Progenitor cell of endocrine pancreas (in vitro differentiated cells): ENCODE results near the gene ZNF484. TPM values are rescaled to one million over a fixed set of nuclear protein-coding genes. Genes with fewer than 3 reads are reported as not detected.
"Not testable (repeated sequence)": the region's sequence is repeated elsewhere in the genome, so short reads cannot be mapped to it uniquely, and the experiment has no call there.

Source experiments
- DNase-seq: peaks from one replicate; pipeline ENCODE4 v3.0.0; 2021; ENCODE audit warnings: low spot score; ENCODE audit not compliant: unreplicated experiment
- H3K27ac Mint-ChIP-seq: 2 replicates; pipeline ENCODE4 v1.8.0; 2021; ENCODE audit warnings: mild to moderate bottlenecking, moderate library complexity, mixed read lengths
- H3K27me3 Mint-ChIP-seq: 2 replicates; pipeline ENCODE4 v1.8.0; 2021; ENCODE audit warnings: mixed read lengths
- H3K36me3 Mint-ChIP-seq: 2 replicates; pipeline ENCODE4 v1.8.0; 2022; ENCODE audit warnings: mixed read lengths; ENCODE audit not compliant: insufficient read depth
- H3K4me1 Mint-ChIP-seq: 2 replicates; pipeline ENCODE4 v1.8.0; 2021; ENCODE audit warnings: low read depth, mixed read lengths
- H3K4me3 Mint-ChIP-seq: 2 replicates; pipeline ENCODE4 v1.8.0; 2021; ENCODE audit warnings: low read depth, mild to moderate bottlenecking, moderate library complexity, mixed read lengths
- H3K9me3 Mint-ChIP-seq: 2 replicates; pipeline ENCODE4 v1.8.0; 2021; ENCODE audit warnings: low read depth, mixed read lengths
- long read RNA-seq: library from polyadenylated mRNA; unstranded; transcript quantifications from one replicate; pipeline ENCODE4 v2.0.0, GENCODE V29; 2020
- total RNA-seq: library from RNA; stranded (reverse); gene quantifications from 2 replicates; pipeline ENCODE4 v1.2.1, GENCODE V29; 2021
- TF ChIP-seq, protein P1 (sequence below): fragments of 200-600 bp; sonication (generic); IDR thresholded peaks from one replicate; pipeline ENCODE4 v1.5.0; 2021; ENCODE audit warnings: antibody characterized with exemption, mild to moderate bottlenecking; ENCODE audit not compliant: unreplicated experiment

Gene ZNF484
- 11.1 and 12.0 TPM in 2 replicates for total RNA-seq
- long read RNA-seq, transcript ZNF484-201 (4 exons, 2,836 nt) = major isoform, 5 of 17 reads
- long read RNA-seq, partial matches to known transcripts = 1 of 17 reads
- long read RNA-seq, other reads (novel, unspliced or antisense) = 7 of 17 reads

DNA sequence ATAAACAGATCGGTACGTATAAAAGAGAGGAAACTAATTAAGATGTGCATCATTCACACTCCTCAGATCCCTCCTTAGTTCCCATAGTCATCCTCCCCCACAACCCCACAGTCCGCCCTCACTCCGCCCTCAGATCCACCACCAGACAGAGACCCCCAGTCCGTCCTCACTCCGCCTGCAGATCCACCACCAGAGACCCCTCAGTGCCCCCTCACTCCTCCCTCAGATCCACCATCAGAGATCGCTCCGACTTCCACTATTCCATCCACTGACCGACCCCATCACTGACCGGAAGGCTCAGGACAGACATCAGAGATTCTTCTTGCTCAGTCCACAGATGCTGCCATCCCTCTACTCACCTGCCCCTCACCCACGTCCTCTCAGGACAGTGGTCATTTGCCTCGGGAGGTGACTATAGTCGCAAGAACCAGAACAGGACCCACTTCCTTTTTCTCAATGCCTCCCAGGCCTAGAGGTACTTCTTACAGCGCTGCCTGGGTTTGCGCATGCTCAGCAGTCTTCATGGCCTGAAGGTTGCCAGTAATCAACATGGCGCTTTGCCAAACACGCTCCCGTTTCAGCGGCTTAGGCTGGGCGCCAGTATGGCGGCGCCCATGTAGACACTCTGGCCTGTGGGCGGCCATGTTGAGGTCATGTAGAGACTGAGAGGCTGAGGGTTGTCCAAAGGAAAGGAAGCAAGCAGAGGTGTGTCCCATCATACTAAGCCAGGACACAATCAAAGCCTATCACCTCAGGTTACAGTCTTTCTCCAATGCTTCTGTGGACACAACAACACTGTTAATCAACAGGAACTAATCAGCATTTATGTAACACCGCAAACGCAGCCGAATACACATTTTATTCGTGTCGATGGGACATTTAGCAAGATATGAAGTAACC is at the start of gene ZNF484:
ZNF484 (minus strand) TSS at position 508 of the 900 bp plus-strand sequence. CDS start 3,009 bp downstream, outside the sequence.
- TF ChIP-seq, protein P1, sequence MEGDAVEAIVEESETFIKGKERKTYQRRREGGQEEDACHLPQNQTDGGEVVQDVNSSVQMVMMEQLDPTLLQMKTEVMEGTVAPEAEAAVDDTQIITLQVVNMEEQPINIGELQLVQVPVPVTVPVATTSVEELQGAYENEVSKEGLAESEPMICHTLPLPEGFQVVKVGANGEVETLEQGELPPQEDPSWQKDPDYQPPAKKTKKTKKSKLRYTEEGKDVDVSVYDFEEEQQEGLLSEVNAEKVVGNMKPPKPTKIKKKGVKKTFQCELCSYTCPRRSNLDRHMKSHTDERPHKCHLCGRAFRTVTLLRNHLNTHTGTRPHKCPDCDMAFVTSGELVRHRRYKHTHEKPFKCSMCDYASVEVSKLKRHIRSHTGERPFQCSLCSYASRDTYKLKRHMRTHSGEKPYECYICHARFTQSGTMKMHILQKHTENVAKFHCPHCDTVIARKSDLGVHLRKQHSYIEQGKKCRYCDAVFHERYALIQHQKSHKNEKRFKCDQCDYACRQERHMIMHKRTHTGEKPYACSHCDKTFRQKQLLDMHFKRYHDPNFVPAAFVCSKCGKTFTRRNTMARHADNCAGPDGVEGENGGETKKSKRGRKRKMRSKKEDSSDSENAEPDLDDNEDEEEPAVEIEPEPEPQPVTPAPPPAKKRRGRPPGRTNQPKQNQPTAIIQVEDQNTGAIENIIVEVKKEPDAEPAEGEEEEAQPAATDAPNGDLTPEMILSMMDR = no peak
- H3K4me1 Mint-ChIP-seq = peaks cover 15% of the 10 kb centered on the region
- no peaks in the 10 kb centered on the region for H3K27me3 Mint-ChIP-seq
- peak within 1 kb of the TSS; percentile 99 for H3K4me3 Mint-ChIP-seq
- H3K27ac Mint-ChIP-seq = peak within 1 kb of the TSS; percentile 99
- DNase-seq = peak; percentile 81
- no peaks in the 10 kb centered on the region for H3K9me3 Mint-ChIP-seq
- H3K36me3 Mint-ChIP-seq = peaks cover 1% of the 10 kb centered on the region

DNA sequence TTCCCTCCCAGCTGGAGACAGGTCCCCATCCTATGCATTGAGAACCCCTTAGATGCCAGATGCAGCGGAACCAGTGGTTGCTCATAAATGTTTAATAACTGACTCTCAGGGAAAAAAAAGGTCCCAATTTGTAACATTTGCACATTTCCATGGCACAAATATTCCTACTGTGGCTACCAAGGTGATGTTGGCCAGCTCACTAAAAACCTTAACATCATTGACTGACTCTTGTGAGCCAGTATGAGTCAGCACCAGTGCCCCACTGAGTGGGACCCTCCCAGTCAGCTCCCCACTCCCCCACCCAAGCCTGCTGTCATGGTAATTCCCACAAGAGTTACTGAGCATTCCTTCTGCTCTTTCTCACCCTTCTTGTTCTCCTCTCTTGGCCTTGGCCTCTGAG is 42.6 kb upstream of the ZNF484 start:
- H3K4me1 Mint-ChIP-seq = peaks cover 2% of the 10 kb centered on the region
- H3K36me3 Mint-ChIP-seq = no peaks in the 10 kb centered on the region
- no peak overlapping the region for H3K27ac Mint-ChIP-seq
- H3K4me3 Mint-ChIP-seq = no peak overlapping the region
- no peaks in the 10 kb centered on the region for H3K9me3 Mint-ChIP-seq
- H3K27me3 Mint-ChIP-seq = peaks cover 26% of the 10 kb centered on the region
- TF ChIP-seq, protein P1 = no peak
- DNase-seq = no peak

DNA sequence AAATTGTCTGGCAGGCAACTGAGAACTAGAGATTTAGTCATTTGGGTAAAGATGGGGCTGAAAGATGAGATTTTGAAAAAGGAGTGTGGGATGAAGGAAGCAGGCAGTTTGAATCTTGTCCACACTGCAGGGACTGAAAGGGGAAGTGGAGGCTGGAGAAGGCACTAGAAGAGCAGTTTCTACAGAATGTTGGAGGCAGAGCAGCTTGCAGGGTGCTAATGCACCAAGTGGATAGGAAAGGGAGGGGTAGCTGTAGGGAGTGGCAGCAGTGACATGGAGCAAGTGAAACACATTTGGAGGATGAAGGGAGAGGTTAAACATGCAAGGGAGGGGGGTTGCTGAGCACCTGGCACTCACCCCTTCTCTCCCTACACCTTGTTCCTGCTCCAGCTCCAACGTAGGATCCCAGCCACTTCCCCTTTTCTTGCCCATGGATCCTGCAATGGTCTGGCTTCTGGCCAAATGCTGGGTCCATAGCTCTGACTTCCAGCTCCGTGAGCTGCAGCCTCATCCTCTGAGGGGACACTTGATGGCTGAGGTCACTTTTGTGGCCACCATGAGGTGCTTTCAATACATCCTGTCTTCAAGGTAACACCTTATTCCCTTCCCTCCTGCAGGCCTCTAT is 39.5 kb upstream of the ZNF484 start:
- Mint-ChIP-seq H3K4me3 (no peak overlapping the region), H3K27ac (no peak overlapping the region), H3K27me3 (peaks cover 30% of the 10 kb centered on the region), H3K36me3 (no peaks in the 10 kb centered on the region), H3K4me1 (peaks cover 9% of the 10 kb centered on the region), H3K9me3 (no peaks in the 10 kb centered on the region)
- no peak for DNase-seq
- TF ChIP-seq, protein P1 = no peak

DNA sequence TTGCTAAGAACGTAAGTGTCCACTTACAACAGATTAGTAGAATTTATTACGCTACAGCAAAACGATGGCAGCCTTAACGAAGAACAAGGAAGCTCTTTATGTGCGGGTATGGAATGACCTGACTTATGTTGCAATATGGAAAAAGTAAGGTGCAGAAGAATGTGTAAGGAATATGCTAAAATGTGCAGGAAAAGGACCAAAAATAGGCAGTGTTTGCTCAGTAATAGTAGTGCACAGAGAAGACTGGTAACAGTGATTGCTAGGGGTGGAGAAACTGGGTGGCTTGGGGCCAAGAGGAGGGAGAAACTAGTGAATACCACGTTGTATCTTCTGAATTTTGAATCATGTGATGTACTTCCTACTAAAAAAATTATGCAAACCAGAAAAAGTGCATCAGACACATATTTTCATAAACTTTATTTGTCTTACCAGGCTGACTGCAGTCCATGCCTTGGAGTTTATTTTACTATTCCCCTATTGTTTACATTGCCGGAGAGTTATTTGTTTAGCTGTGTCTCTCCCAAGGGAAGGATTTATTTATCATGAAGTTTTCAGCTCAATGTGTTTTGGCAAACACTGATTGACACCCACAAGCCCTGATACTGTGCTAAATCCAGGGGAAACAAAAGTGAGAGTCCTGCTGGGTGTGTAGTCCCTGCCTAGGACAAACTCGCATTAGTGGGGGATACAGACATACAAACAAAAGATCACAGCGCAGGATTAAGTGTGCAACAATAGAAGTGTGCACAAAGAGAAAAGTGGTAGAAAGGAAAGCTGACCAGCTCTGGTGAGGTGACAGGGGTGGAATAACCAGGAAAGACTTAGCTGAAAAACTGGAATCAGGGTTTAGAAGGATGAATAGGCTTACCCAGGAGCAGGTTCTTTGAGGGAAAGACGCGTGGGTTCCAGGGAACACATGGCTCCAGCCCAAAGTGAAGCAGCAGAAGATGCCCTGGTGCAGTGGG is 34.0 kb upstream of the ZNF484 start:
- no peaks in the 10 kb centered on the region for H3K36me3 Mint-ChIP-seq
- peaks cover 18% of the 10 kb centered on the region for H3K4me1 Mint-ChIP-seq
- H3K9me3 Mint-ChIP-seq = no peaks in the 10 kb centered on the region
- DNase-seq = no peak
- H3K27ac Mint-ChIP-seq = peak overlapping the region; percentile 81
- peak overlapping the region; percentile 8 for H3K4me3 Mint-ChIP-seq
- peaks cover 12% of the 10 kb centered on the region for H3K27me3 Mint-ChIP-seq
- TF ChIP-seq, protein P1 = no peak

DNA sequence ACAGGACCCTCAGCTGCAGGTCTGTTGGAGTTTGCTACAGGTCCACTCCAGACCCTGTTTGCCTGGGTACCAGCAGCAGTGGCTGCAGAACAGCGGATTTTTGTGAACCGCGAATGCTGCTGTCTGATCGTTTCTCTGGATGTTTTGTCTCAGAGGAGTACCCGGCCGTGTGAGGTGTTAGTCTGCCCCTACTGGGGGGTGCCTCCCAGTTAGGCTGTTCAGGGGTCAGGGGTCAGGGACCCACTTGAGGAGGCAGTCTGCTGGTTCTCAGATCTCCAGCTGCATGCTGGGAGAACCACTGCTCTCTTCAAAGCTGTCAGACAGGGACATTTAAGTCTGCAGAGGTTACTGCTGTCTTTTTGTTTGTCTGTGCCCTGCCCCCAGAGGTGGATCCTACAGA is 27.3 kb upstream of the ZNF484 start:
- not testable (repeated sequence) for DNase-seq, H3K4me1 Mint-ChIP-seq, H3K9me3 Mint-ChIP-seq, H3K27ac Mint-ChIP-seq, H3K27me3 Mint-ChIP-seq, H3K4me3 Mint-ChIP-seq, H3K36me3 Mint-ChIP-seq
